OCI-LY7 (cell line): ENCODE data around the gene SMTNL1.

Experiments
- EZH2phosphoT487 ChIP-seq: fragments of 200-600 bp; sonication (generic); IDR thresholded peaks from 2 replicates; pipeline ENCODE4 v1.6.1; 2018; ENCODE audit warnings: low read depth, borderline replicate concordance, mild to moderate bottlenecking, mixed run types, antibody characterized with exemption, low read length, moderate library complexity, mixed read lengths
- TF ChIP-seq, protein P1 (sequence below): fragments of 200-600 bp; sonication (generic); conservative IDR thresholded peaks from 2 replicates; pipeline ENCODE4 v1.5.1; 2014; ENCODE audit warnings: mild to moderate bottlenecking, antibody characterized with exemption, low read length, moderate library complexity, mixed read lengths

DNA sequence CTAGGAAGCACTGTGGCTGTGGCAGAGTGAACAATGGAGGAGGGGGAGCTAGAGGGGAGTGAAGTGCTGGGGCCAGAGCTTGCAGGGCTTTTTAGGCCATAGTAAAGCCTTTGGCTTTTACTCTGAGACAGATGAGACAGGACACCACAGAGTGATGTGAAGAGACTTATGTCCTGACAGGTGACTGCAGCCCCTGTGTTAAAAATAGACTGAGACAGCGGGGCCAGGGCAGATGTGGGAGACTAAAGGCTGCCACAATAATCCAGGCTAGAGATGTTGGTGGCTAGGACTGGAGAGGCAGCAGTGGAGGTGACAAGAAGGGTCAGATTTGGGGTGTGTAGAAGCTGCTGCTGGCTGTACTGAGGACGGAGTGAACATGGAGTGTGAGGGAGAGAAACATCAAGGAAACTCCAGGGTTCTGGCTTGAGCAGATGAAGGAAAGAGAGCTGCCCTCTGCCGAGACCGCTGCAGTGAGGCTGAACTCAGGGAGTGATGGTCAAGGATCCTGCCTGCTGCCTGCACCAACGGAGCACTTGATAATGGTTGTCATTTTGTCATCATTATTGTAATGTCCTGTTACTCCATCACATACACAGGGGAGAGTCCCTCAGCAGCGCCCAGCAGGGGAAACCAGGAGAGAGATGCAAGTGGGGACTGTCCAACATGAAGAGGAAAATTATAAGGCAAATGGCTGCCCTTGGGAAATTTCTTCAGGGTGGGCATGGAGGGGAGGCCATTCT, 49.3 kb upstream of the SMTNL1 start:
- TF ChIP-seq, protein P1, sequence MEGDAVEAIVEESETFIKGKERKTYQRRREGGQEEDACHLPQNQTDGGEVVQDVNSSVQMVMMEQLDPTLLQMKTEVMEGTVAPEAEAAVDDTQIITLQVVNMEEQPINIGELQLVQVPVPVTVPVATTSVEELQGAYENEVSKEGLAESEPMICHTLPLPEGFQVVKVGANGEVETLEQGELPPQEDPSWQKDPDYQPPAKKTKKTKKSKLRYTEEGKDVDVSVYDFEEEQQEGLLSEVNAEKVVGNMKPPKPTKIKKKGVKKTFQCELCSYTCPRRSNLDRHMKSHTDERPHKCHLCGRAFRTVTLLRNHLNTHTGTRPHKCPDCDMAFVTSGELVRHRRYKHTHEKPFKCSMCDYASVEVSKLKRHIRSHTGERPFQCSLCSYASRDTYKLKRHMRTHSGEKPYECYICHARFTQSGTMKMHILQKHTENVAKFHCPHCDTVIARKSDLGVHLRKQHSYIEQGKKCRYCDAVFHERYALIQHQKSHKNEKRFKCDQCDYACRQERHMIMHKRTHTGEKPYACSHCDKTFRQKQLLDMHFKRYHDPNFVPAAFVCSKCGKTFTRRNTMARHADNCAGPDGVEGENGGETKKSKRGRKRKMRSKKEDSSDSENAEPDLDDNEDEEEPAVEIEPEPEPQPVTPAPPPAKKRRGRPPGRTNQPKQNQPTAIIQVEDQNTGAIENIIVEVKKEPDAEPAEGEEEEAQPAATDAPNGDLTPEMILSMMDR, result no peak
- no peak for TF ChIP-seq EZH2phosphoT487
